ENCODE results near the gene OSBPL8.
"Not testable (repeated sequence)": the region's sequence is repeated elsewhere in the genome, so short reads cannot be mapped to it uniquely, and the experiment has no call there.

OSBPL8 gene

DNA sequence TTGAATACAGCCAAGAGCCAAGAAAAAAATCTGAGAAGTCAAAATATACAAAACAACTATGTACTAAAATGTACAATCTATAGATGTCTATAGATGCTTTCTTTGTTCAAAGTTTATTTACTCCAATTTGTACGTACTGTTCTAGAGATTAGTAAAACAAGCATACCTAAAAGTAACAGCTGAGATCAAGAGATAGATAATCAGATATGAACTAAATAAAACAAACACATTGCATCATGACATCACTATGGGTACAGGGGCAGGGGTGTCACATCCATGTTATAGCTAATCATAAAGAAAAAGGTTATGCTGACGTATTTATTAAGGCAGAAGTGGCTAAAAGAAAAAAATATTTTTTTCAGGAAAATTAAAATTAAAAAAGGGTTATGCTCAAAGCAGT, 139.3 kb downstream of the OSBPL8 start:
- no peak for DNase-seq (ENCODE audit: low spot score)

DNA sequence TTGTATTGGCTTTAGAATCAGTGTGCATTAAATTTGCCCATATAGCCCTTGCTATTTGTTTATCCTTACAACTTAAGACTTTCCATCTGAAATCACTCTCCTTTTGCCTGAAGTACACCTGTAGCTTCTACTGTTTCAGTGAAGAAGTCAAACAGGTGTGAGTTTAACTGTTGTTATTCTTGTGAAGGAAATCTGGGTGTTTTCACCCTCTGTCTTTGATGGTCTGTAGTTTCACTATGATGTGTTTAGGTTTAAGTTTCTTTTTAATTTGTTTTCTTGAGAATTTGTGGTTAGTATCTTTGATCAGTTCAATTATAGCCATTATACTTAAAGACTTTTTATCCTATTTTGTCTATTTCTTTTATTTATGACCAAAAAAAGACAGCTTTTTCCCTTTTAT, 142.5 kb downstream of the OSBPL8 start:
- no peak for DNase-seq (ENCODE audit: low spot score)

DNA sequence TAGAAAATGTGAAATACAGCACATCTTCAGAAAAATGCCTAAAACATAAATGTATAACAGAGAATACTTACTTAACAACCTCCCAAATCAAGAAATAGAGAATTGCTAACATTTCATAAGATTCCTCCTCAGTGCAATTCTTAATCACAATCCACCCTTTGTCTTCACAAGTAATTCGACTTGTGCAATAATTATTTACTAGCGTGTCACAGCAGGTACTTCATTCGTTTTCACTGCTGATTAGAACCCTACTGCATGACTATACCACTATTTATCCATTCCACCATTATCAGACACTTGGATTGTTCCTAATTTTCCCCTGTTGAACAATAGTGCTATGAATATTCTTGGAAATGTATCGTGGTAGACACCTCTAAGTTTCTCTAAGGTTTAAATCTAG, 146.4 kb downstream of the OSBPL8 start:
- DNase-seq (ENCODE audit: low spot score) = no peak

DNA sequence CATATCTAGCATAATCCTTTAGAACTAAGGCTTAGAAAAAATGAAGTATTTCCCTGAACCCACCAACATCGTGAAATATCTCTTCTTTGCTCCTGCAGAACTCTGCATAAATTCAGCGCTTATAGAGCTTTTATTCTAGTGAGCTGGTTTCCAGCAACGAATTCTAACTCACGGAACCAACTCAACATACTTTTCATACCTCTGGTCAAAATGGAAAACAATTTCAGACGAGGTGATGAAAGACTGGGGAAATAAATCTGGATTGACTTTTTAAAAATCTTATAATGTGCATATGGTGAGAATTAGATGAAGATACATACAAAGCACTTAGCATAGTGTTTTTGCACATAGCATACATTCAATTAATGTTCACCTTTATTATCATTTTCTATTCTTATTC, 148.8 kb downstream of the OSBPL8 start:
- DNase-seq (ENCODE audit: low spot score) = no peak

DNA sequence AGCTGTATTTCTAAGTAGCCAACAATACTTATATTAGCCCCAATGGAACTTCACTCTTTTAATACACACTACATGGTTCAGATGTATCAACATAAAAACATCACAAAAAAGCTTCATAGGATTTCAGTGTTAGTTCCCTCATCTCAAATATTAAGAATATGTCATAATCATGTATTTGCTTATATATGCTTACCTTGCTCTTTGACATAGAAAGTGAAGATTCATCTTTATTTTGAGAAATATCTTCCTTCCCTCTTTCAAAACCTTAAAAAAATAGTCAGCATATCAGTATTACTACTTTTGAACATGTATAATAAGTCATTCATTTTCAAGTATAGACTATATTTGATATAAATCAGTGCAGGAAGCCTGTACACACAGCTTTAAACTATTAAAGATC, 149.2 kb downstream of the OSBPL8 start:
- DNase-seq (ENCODE audit: low spot score) = no peak

DNA sequence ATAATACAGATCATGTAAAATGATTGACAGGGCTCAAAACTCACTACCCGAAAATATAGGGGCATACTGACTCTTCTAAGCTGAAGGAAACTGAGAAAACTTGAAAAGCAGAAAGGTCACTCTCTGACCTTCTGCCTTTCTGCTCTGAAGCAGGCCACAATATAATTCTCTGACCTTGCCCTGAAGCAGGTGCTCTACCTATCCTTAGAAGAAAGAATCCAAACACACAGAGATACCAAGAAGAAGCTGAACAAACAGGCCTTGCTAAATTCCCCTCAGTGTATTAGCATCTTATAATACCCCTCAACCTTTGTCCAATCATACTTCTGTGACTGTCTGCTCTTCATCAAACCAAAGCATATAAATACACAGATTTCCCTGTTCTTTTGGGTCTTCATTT, 150.5 kb downstream of the OSBPL8 start:
- DNase-seq (ENCODE audit: low spot score) = no peak

DNA sequence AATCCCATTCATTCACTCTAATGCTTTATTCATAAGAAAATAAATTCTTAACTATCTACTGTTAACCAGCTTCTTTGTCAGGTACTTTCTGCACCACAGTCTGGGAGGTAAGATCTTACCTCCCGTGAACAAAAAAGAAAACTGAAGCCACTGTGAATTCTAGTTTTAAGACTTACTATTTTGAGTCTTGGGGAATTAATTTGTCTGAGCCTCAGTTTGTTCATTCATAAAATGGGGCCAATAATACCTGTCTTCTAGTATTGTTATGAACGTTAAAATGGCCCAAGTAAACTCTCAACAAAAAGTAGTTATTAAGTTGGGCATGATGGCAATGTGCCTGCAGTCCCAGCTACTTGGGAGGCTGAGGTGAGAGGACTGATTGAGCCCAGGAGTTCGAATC, 151.9 kb downstream of the OSBPL8 start:
- no peak for DNase-seq (ENCODE audit: low spot score)

DNA sequence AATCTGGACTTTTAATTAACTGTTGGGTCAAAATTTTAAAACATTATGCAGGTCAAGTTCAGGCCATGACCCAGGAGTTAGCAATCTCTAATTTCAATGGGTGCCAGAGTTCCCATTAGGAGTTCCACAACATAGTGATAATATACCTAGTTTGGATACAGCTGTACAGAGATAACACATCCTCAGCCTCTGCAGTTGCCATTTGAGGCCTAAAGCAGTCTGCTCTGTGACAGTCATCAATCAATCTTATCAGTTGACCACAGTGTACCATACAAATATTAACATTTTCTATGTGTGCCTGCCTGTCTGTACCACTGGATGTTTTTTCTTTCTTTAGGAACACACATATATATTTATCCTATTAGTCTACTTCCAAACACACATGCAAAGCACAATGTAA, 157.3 kb downstream of the OSBPL8 start:
- DNase-seq (ENCODE audit: low spot score) = no peak

DNA sequence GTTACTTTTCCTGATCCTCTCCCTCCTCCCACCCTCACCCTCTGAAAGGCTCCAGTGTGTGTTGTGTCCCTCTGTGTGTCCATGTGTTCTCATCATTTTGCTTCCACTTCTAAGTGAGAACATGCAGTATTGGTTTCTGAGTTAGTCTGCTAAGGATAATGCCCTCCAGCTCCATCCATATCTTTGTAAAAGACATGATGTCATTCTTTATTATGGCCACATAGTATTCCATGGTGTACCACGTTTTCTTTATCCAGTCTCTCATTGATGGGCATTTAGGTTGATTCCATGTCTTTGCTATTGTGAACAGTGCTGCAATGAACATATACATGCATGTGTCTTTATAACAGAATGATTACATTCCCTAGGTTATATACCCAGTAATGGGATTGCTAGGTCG, 159.4 kb downstream of the OSBPL8 start:
- no peak for DNase-seq (ENCODE audit: low spot score)

DNA sequence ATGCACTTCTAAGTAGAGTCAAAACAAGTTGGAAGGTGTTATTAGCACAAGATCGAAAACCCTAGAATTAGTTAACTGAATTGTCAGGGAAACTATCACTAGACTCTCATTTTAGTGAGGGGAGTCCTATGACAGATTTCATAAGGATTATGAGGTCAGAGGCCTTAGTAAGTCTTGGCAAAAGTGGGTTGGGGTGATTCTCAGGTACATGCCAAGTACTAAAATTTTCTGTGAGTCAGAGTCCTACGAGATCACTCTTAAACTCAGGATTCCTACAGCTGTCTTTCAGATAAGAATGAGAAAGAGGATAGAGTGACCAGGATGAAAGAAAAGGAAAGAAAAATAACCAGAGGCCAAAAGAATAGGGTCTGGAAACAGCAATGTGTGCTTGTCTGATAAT, 160.5 kb downstream of the OSBPL8 start:
- DNase-seq (ENCODE audit: low spot score) = no peak

DNA sequence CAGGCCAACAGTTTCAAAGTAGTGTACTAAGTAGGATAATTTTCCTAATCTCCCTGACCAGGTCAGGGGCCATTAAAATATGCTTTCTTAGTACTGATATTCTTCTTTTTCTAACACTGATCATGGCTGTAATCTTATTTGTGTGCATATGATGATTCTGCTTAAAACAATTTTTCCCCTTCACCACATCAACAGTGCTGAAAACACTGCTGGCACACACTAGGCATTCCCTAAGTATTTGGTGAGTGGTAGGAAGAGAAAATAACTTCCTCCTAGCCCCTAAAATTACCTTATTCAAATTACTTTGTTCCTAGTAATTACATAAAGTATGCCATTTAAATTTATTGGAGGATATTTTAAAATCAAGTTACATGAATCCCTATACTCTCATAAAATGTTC, 161.5 kb downstream of the OSBPL8 start:
- no peak for DNase-seq (ENCODE audit: low spot score)

DNA sequence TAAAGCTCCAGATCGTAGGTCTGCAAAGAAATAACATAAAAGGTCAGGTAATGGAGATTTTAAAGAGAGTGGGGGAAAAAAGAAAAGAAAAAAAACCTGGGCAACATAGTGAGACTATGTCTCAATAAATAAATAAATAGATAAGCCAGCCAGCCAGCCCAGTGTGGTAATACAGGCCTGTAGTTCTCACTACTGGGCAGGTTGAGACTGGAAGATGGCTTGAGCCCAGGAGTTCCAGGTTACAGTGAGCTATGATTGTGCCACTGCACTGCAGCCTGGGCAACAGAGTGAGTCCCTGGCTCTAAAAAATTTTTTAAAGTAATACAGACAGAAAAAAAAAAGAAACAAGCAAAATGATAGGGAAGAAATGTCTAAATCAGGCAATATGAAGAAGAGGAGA, 168.1 kb downstream of the OSBPL8 start:
- no peak for DNase-seq (ENCODE audit: low spot score)

DNA sequence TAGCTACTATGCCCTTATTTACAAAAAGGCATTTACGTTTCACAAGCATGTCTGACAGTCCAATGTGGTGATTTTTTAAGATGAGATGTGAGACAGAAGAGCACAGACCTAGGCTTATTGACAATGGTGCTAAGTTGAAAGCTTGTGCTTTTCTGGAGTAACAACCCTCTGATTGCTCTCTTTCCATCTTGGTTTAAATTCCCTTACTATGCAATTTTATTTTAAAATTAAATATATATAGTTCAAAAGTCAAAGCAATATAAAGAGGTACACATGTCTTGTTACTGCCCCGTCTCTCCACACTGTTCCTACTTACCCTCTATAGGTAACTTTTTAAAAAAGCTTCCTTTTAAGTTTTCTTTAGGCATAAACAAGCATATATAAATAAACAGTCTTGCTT, 172.0 kb downstream of the OSBPL8 start:
- DNase-seq (ENCODE audit: low spot score) = no peak

DNA sequence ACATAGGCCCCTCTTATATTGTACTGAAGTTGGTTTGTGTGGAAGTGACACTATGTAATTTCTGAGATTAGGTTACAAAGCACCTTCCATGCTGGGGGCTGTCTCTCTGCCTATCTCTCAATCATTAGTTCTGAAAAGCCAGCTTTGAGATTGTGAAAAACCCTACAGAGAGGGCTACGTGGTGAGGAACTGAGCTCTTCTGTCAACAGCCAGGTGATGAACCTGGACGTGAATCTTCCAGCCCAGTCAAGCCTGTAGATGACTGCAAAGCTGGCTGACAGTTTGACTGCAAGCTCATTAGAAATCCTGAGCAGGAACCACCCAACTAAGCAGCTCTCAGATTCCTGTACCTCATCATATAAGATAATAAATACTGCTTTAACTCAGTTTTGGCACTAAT, 175.0 kb downstream of the OSBPL8 start:
- DNase-seq (ENCODE audit: low spot score) = no peak

DNA sequence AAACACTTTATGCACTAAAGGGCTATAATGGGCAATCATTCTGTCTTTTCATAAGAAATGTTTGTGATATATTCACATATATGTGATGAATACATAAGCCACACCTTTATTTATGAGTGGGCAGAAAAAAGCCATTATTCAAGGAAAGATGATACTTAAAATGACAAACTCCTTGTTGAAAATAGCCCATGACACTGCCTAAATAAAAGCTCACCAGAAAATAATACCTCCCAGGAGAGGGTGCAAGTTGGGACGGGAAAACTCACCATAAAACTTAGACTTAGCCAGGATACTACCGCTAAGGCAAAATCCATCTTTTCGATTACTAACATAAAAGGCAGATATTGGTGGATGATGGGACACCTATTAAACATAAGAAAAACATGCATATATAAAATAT, 175.6 kb downstream of the OSBPL8 start:
- no peak for DNase-seq (ENCODE audit: low spot score)

DNA sequence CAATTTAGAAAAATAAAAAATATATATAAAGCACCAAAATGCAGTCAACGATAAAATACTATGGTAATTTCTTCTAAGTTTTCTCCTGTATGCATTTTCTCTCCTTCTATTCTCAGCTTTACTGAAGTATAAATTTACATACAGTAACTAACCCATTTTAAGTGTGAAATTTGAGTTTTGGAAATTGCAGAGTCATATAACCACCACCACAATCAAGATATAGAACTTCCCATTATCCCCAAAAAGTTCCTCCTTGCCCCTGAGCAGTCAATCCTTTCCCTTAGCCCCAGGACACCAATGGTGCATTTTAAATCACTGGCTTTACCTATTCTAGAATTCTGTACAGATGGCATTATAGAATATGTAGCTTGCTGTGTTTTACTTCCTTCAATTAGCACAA, 180.3 kb downstream of the OSBPL8 start:
- no peak for DNase-seq (ENCODE audit: low spot score)

DNA sequence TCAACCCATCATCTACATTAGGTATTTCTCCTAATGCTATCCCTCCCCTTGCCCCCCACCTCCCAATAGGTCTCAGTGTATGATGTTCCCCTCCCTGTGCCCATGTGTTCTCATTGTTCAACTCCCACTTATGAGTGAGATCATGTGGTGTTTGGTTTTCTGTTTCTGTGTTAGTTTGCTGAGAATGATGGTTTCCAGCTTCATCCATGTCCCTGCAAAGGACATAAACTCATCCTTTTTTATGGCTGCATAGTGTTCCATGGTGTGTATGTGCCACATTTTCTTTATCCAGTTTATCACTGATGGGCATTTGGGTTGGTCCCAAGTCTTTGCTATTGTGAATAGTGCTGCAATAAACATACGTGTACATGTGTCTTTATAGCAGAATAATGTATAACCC, 182.7 kb downstream of the OSBPL8 start:
- DNase-seq (ENCODE audit: low spot score) = not testable (repeated sequence)

DNA sequence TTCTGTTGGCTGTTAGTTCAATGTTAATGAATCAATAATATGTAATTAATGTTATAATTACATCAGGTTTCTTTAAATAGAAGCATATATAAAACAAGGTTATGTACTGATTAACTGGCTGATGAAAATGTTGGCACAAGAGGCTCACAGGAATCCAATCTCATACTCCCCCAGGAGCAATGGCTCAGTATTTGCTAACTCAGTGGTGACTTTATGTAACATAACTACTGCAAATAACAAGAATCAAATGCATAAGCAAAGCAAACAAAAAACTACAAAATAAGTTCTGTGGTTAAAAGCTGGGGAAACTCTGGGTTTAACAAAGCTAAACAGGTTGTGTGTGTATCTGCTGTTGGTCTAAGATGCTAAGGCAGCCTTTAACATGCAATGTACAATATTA, 183.6 kb downstream of the OSBPL8 start:
- DNase-seq (ENCODE audit: low spot score) = no peak

DNA sequence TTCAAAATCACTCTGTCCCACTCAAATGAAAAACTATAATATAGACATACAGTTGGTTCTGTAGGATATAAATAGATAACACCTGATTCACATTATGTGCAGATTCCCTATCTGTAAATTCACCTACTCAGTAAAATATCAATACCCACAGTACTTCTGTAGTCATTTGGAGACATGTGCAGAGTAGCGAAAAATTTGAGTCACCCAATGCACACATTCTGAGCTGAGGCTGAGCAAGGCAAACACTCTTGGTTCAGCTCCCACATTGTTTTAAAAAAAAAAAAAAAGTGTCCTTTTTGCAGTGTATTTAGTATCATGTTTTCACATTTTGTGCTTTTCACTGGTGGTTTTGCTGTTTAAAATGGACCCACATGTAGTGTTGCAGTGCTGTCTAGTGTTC, 184.1 kb downstream of the OSBPL8 start:
- no peak for DNase-seq (ENCODE audit: low spot score)

DNA sequence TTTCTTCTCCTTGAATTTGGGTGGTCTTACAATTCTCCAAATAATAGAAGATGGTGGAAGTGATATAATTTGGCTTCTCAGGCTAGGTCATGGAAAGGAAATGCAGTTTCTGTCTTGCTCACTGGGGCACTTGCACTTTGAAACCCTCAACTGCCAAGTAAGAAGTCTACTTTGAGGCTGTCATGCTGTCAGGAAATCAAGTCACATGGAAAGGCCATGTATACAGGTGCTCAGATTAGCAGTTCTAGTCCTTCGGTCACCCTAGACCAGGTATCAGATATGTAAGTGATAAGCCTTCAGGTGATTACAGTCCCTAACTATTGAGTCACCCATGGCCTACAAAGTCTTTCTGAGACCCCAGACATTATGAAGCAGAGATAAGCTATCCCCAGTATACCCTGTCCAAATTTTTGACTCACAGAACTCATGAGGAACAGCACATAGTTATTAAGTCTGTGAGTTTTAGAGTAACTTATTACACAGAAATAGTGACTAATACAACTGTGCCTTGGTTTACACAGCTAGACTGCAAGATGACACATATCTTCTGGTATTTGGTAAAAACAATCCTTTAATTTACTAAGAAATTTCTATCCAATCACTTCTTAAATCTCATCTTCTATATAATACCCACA, 185.1 kb downstream of the OSBPL8 start:
- DNase-seq (ENCODE audit: low spot score) = no peak

DNA sequence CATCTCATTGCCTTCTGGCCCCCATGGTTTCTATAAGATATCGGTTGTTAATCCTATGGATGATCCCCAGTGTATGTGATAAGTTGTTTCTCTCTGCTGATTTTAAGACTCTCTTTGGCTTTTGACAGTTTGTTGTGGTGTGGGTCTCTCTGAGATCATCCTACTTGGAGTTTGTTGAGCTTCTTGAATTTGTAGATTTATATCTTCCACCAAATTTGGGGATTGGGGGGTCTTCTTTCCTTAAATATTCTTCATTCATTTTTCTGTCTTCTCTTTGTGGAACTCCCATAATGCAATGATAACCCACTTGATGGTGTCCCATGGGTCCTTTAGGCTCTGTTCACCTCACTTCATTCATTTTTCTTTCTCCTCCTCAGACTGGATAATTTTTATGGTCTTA, 191.3 kb downstream of the OSBPL8 start:
- DNase-seq (ENCODE audit: low spot score) = no peak

DNA sequence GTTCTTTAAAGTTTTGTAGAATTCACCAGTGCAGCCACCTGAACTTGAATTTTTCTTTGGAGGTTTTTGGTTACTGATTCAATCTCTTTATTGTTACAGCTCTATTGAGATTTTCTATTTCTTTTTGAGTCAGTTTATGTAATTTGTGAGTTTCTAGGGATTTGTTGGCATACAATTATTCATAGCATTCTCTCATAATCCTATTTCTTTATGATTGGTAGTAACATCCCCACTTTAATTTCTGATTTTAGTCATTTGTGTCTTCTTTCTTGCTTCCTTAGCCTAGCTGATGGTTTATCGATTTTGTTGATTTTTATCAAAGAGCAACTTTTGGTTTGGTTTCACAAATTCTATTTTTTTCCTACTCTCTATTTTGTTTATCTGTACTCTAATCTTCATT, 193.4 kb downstream of the OSBPL8 start:
- DNase-seq (ENCODE audit: low spot score) = no peak

DNA sequence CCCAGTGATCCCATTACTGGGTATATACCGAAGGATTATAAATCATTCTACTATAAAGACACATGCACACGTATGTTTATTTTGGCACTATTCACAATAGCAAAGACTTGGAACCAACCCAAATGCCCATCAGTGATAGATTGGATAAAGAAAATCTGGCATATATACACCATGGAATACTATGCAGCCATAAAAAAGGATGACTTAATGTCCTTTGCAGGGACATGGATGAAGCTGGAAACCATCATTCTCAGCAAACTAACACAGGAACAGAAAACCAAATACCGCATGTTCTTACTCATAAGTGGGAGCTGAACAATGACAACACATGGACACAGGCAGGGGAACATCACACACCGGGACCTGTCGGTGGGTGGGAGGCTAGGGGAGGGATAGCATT, 195.4 kb downstream of the OSBPL8 start:
- DNase-seq (ENCODE audit: low spot score) = not testable (repeated sequence)

DNA sequence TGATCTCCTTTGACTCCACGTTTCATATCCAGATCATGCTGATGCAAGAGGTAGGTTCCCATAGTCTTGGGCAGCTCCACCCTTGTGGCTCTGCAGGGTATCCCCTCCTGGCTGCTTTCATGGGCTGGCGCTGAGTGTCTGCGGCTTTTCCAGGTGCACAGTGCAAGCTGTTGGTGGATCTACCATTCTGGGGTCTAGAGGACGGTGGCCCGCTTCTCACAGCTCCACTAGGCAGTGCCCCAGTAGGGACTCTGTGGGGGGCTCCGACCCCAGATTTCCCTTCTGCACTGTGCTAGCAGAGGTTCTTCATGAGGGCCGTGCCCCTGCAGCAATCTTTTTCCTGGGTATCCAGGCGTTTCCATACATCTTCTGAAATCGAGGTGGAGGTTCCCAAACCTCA, 199.3 kb downstream of the OSBPL8 start:
- no peak for DNase-seq (ENCODE audit: low spot score)

DNA sequence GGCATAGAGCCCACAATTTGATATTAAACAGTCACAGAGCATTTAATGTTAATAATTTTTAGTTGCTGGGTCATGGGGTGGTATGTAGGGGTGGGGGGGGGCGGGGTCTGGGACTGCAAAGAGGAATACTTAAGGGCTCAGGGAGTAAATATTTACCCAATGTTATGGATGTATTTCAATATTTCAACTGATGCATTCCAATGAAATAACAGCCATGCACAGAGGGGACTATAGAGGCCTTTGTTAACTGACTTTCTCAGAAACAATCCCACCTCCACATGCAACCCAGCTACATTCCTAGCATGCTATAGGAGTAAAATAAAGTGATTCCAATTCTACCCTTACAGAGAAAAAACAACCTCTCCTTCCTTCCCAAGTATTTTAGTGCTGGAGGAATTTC, 203.5 kb downstream of the OSBPL8 start:
- no peak for DNase-seq (ENCODE audit: low spot score)
